HL-60/S4 (cell line): ENCODE measurements around the gene POLDIP3.
"Not testable (repeated sequence)": the region's sequence is repeated elsewhere in the genome, so short reads cannot be mapped to it uniquely, and the experiment has no call there.

Experiments used
- in situ Hi-C: fragments of 300-500 bp; cut with MboI; formaldehyde crosslinking; loops from 2 replicates; pipeline ENCODE4 v1.14.3; 2022; ENCODE audit warnings: low sequenced_read_pairs

Gene POLDIP3

GRCh38 chr22:42587588-42588175 is 27.0 kb downstream of the POLDIP3 start:
- in situ Hi-C loops = no loop called here

- in situ Hi-C loops = no loop called here
These were observed 28.3 kb downstream of the POLDIP3 start for GRCh38 chr22:42586381-42586780.

- in situ Hi-C loops = no loop called here
These were observed 29.6 kb downstream of the POLDIP3 start for GRCh38 chr22:42585096-42585495.

DNA sequence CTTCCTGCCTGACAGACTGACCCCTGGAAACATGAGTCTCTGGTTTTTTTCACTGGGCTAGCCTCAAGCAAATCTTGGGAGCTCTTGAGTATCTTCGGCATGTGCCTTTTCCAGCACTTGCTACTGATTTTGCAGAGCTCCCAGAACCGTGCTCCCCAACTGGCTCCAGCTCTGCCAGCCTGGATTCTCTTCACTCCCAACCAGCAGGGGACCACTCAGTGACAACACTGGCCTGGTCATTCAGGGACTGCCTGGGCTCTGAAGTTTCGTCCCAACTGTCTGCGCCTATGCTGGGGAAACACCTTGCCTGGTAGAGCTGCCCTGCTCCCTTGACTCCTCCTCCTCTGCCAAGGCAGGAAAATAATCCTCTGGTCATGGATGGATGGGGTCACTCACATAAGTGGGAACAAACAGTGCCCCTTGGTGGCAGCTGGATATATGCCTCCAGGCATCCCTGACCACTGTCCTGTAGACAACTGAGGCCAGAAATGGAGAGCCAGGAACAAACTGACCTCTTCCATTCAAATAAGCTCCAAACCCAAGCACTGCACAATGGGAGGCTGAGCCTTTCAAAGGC is 30.2 kb downstream of the POLDIP3 start:
- in situ Hi-C loops = no loop called here

GRCh38 chr22:42582987-42583386 is 31.7 kb downstream of the POLDIP3 start:
- in situ Hi-C loops = no loop called here

DNA sequence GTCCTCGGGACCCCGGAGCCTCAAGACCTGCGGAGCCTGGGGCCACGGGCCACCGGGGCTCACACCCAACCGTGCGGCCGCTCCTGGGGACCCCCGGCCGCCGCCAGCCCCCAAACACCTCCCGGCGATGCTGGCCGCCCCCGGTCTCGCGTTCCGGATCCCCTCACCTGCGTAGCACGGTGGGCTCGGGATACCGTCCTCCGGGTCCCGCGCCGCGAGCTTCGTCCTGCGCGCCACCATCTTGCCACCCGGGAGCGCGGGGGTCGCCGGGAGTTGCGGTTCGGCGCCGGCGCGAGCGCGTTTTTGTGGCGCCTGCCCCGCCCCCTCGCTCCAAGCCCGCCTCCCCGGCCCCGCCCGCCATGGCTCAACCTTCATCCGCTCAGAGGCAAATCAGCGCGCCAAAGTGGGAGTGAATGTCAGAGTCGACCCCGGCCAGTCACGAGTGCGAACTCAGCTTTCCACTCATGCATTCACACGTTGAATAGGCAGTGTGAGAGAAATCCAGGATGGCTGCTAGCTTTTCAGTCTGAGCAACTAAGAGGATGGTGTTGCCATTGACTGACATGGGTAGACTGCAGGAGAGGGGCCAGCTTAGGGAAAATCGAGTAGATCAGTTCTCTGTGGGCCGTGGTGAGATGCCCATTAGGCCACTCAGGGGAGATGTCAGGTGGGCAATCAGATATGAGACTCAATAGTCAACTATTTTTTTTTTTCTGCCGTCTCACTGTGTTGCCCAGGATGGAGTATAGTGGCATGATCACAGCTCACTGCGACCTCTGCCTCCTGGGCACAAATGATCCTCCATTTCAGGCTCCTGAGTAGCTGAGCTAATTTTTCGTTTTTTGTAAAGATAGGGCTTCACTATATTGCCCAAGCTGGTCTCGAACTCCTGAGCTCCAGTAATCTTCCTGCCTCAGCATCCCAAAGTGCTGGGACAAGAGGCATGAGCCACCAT is 32.6 kb downstream of the POLDIP3 start:
- in situ Hi-C loops = no loop called here

DNA sequence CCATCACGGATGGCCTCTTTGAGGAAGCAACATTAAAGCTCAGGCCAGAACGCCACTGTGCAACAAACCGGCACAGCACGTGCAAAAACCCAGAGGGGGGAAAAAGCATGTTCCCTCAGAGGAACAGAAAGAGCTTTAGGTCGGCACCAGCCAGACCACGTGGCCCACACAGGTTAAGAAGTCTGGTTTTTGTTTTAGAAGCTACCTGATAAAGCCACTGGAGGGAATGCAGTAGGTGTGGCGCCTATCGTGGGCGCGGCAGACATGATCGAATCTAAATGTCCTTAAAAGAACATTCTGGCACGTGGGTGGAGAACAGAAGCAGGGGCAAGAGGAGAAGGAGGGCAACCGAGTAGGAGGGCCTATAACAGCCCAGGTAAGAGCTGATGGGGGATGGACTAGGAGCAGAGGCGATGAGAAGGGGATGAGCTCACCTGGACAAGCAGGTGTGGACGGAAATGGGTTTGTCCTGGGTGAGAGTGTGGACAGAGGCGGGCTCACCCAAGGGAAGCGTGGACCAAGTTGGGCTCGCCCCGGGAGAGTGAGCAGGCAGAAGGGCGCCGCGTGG is 33.4 kb downstream of the POLDIP3 start:
- in situ Hi-C loops = not testable (repeated sequence)

DNA sequence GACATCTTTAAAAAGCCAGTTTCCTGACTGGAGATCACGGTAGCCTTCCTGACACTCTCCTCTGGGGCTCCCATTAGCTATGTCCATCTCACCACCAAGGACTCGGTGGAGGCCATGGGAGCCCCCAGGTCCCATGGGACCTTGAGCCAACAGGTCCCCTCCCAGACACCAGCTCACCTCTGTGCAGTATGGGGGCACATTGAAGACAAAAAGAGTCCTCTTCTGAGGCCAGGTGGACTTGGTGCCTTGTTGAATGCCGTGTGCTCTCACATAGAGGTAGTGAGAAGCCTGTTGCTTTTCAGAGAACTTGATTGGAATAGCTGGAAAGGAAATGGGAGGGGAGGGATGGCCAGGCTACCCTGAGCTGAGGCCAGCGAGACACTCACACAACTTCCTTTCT is 34.6 kb downstream of the POLDIP3 start:
- in situ Hi-C loops = not testable (repeated sequence)

DNA sequence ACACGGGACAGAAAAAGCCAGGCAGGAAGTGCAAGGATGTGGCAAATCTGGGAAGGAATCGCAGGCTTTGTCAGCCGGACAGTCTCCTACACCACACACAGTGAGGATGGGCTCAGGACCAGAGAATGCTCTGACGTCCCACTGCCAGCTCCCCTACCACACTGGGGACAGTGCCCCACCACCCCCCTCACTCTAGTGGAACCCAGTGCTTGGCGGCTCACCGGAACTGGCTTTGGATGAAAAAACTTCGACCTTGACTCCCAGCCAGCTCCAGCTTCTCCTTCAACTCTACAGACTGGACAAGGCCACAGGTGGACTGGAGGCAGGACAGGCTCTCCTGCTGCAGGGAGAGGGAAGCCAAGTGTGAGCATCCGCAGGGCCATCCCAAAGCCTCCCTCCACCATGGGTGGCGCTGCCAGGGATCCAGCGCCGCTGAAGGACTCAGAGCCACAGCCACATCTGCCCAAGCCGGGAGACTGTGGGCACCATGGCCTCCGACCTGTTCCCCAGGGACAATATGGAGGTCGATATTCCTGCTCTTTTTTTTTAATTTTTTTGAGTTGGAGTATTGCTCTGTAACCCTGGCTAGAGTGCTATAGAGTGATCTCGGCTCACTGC is 37.0 kb downstream of the POLDIP3 start:
- in situ Hi-C loops = no loop called here

- in situ Hi-C loops = not testable (repeated sequence)
These were observed 37.5 kb downstream of the POLDIP3 start for GRCh38 chr22:42577141-42577540.

- in situ Hi-C loops = not testable (repeated sequence)
These were observed 38.6 kb downstream of the POLDIP3 start for GRCh38 chr22:42575996-42576574.

DNA sequence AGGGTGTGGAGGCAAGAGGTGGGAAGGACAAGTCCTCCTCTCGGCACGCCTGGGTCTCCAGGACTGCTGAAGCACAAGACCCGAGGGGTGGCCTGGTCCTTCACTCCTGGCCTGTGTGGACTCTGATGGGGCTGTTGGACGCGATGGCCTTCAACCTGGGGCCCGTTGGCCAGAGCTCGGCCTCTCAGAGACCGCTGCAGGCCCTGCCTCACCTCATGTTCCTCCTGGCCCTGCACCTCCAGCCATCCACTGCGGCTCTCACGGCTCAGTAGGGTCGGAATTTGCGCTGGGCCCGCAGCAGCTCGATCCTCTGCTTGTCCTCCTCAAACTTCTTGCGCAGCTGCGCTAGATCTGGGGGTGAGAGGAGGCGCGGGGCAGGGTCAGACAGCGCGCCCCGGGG is 40.2 kb downstream of the POLDIP3 start:
- in situ Hi-C loops = not testable (repeated sequence)

DNA sequence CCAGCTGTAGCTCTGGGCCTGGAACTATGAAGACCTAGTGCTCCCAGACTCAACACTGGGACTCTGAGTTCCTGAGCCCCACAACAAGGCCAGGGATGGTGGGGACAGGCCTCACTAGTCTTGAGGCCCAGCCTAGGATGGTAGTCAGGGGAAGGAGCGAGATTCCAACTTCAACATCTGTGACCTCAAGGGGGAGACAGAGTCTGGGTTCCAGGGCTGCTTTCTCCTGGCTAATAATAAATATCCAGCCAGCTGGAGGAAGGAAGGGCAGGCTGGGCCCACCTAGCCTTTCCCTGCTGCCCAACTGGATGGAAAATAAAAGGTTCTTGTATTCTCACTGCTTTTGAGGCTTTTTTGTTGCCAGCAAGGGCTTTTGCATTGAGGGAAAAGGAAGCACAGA is 40.6 kb downstream of the POLDIP3 start:
- in situ Hi-C loops = not testable (repeated sequence)

GRCh38 chr22:42571068-42571467 is 43.6 kb downstream of the POLDIP3 start:
- in situ Hi-C loops = not testable (repeated sequence)

GRCh38 chr22:42570580-42570979 is 44.1 kb downstream of the POLDIP3 start:
- in situ Hi-C loops = not testable (repeated sequence)

DNA sequence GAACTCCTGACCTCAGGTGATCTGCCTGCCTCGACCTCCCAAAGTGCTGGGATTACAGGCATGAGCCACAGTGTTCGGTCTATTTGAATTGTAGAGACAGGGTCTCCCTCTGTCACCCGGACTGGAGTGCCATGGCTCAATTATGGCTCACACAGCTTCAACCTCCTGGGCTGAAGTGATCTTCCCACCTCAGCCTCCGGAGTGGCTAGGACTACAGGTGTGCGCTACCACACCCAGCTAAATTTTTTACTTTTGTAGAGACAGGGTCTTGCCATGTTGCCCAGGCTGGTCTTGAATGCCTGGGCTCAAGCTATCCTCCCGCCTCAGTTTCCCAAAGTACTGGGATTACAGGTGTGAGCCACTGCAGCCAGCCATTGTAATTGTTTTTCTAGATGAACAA is 46.7 kb downstream of the POLDIP3 start:
- in situ Hi-C loops = not testable (repeated sequence)

- in situ Hi-C loops = no loop called here
These were observed 48.7 kb downstream of the POLDIP3 start for GRCh38 chr22:42565956-42566355.

GRCh38 chr22:42564699-42565098 is 50.0 kb downstream of the POLDIP3 start:
- in situ Hi-C loops = no loop called here

DNA sequence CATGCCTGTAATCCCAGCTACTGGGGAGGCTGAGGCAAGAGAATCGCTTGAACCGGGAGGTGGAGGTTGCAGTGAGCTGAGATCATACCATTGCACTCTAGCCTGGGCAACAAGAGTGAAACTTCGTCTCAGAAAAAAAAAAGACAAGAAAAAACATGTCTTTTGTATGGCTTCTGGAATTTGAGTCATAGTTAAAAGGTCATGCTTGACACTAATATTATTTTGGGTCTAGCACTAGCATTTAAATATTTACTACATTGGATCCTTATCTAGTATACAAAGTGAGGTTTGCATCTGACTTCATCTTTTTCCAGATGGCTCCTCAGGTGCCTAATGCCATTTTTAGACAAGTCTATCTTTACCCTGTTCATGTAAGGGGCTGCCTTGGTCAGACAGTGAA is 50.7 kb downstream of the POLDIP3 start:
- in situ Hi-C loops = not testable (repeated sequence)

DNA sequence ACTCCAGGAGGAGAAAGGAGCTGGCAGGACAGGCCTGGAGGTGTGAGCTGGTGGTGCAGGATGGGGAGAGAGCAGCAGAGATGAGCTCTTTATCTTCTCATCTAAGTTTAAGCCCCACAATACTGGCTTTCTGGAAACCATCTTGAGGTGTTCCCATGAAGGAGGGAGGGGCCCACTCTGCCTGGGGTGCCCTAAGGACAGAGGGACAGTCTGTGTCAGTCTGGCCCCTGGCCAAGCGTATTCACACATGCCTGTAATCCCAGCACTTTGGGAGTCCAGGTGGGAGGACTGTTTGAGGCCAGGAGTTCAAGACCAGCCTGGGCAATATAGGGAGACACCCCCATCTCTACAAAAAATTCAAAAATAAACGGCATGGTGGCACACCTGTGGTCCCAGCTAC is 52.0 kb downstream of the POLDIP3 start:
- in situ Hi-C loops = no loop called here

- in situ Hi-C loops = no loop called here
These were observed 52.4 kb downstream of the POLDIP3 start for GRCh38 chr22:42562279-42562678.
